AG04449 (cell line): ENCODE results near the gene KIF26B.

Experiments
- CTCF ChIA-PET: fragments of 350-600 bp; formaldehyde crosslinking; extraction: SDS; loops from one replicate; lab custom pipeline; 2021; ENCODE audit warnings: antibody characterized with exemption; lab: Yijun Ruan, JAX
- POLR2A ChIA-PET: fragments of 400-600, 350-600 bp; formaldehyde crosslinking; extraction: SDS; loops from one replicate; lab custom pipeline; 2020; ENCODE audit warnings: antibody characterized with exemption, inconsistent platforms; lab: Yijun Ruan, JAX
- DNase-seq: peaks from one replicate; pipeline ENCODE4 v3.0.0-alpha.2; 2010; ENCODE audit warnings: low read depth, low spot score
- H3K4me3 ChIP-seq: 2 replicates; pipeline ENCODE4 v1.5.1; 2011; ENCODE audit warnings: low read depth, mild to moderate bottlenecking, control low read depth, low read length
- CTCF ChIP-seq: IDR thresholded peaks from one replicate; pipeline ENCODE4 v1.5.1; 2011; ENCODE audit warnings: mild to moderate bottlenecking, moderate library complexity, low read length, control low read depth, inconsistent platforms; ENCODE audit not compliant: insufficient read depth; ENCODE audit errors: missing control alignments

Gene KIF26B

DNA sequence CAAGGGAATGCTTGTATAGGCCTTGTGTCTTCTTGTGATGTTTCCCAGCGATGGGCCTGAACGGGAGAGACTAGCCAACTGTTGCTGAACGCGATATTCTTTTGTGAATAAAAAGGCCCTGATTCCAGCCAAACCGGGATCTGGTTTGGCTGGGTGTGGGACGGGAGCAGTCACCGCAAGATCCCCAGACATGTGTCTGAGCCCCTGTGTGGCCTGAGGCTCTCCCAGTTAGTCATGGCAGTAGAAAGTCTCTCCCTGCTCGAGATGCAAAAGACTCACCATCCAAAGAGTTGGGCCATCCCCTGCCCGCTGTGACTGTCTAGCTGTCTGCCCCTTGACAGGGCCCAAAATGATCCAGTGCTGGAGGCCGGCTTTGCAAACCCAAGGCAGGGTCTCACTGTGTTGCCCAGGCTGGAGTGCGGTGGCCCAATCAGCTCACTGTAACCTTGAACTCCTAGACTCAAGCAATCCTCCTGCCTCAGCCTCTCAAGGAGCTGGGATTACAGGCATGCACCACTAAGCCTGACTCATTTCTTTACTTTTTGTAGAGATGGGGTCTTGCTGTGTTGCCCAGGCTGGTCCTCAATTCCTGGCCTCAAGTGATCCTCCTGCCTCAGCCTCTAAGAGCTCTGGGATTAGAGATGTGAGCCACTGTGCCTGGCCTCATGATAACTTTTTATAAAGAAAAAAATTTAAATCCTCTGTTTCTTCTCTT, 56.4 kb downstream of the KIF26B start:
- no peak for TF ChIP-seq CTCF
- ChIA-PET POLR2A (no interaction called here), CTCF (interaction anchor here (1.8 kb wide), 1 partner anchor 14 kb away, joined by 4 read pairs; no protein-coding TSS in a partner anchor)
- no peak overlapping the region for H3K4me3 ChIP-seq
- no peak for DNase-seq

DNA sequence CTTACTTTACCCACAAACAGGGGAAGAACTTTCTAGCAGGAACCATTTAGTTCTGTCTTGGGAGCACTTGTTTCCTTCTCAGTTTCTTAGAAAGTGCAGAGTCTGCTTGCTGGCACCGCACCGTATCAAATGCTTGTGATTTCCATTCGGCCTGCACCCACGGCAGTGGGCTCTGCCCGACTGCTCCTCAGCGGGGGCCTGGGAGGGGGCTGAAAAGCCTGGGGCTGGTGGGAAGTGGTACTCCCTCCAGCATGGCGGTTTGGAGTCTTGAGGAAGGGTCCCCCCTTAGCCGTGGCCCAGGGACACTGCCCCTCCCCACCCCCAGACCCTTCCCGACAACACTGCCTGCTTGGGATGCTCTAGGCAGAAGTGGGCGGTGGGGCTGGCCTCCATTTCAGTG, 57.0 kb downstream of the KIF26B start:
- DNase-seq: no peak
- ChIA-PET CTCF (no interaction called here), POLR2A (no interaction called here)
- TF ChIP-seq CTCF: no peak
- no peak overlapping the region for H3K4me3 ChIP-seq

GRCh38 chr1:245212221-245212710, 57.5 kb downstream of the KIF26B start:
- no peak overlapping the region for H3K4me3 ChIP-seq
- DNase-seq: no peak
- ChIA-PET POLR2A (no interaction called here), CTCF (no interaction called here)
- TF ChIP-seq CTCF: no peak

DNA sequence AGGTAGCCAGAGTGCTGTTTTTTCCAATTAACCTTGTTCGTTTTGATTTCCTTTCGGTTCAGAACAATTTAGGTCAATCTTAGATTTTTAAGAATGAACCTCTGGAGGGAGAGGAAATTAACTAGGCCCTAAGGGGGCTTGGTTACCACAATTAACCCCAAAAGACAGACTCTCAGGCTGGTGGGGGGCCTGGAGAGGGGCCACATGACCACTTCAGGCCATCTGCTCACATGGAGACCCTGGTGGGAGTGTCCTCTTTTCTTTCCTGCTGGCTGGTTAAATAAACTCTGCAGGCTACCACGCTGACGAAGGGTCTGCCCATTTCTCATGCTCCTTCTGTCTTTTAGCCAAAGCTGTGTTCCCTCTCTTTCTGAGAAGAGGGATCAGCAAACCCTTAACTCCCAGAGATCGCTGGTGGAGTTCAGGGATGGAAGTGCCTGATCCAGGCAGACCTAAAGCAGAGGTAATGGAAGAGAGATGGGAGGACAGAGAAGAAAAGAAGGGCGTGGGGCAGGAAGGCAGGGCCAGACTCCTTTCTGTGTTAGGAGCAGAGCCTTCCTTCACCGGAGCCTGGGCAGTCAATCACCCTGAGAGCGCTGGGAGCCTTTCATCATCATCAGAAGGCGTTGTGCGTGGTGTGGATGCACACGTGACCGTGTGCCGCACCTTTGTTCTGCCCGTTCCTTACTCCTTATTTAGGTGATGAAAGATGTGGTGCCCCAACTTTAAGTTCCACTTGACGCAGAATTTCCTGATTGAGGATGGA, 58.5 kb downstream of the KIF26B start:
- no peak for TF ChIP-seq CTCF
- no peak overlapping the region for H3K4me3 ChIP-seq
- POLR2A ChIA-PET: no interaction called here
- no peak for DNase-seq
- CTCF ChIA-PET: no interaction called here

DNA sequence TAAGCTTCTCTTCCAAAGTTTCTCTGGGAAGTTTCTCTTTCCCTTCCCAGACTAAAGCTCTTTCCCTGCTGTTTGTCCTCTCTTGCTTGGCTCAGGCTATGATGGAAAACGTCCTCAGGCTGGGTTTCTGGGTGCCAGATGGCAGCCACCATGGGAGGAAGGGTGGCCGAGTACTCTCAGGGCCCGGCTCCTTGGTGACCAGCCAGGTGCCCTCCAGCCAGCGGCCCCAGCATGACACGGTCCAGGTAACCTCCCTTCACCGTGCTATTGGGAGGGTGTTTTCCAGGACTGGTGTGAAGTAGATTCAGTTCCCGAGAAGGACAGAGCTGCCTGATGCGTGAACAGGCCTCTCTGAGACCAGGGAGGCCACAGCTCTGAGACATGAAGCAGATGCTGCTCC, 60.3 kb downstream of the KIF26B start:
- POLR2A ChIA-PET: no interaction called here
- no peak for DNase-seq
- CTCF ChIA-PET: no interaction called here
- no peak overlapping the region for H3K4me3 ChIP-seq
- TF ChIP-seq CTCF: no peak
